Astrocyte (in vitro differentiated cells and primary cell): ENCODE data around the gene ZXDC. TPM values are rescaled to one million over a fixed set of nuclear protein-coding genes. Genes with fewer than 3 reads are reported as not detected.

Experiments used
- DNase-seq: peaks from one replicate; pipeline ENCODE4 v3.0.0-alpha.2; 2010; ENCODE audit warnings: low read depth
- FAIRE-seq: peaks from 2 replicates; lab custom pipeline; 2011; peaks lifted over from hg19 to GRCh38; lab: Jason Lieb, UNC
- H2AFZ ChIP-seq: 2 replicates; pipeline ENCODE4 v1.6.0; 2012; ENCODE audit warnings: low read depth, low read length, inconsistent platforms
- H3K27ac ChIP-seq: 2 replicates; pipeline ENCODE4 v1.5.1; 2011; ENCODE audit warnings: low read depth, low read length, inconsistent platforms
- H3K27me3 ChIP-seq: 2 replicates; pipeline ENCODE4 v1.6.0; 2011; ENCODE audit warnings: low read length, inconsistent platforms; ENCODE audit not compliant: insufficient read depth
- H3K36me3 ChIP-seq: 2 replicates; pipeline ENCODE4 v1.5.1; 2011; ENCODE audit warnings: low read length, inconsistent platforms; ENCODE audit not compliant: insufficient read depth
- H3K4me1 ChIP-seq: 2 replicates; pipeline ENCODE4 v1.5.1; 2011; ENCODE audit warnings: low read length, inconsistent platforms; ENCODE audit not compliant: insufficient read depth
- H3K4me2 ChIP-seq: 2 replicates; pipeline ENCODE4 v1.6.0; 2012; ENCODE audit warnings: low read length, inconsistent platforms
- H3K4me3 ChIP-seq: 2 replicates; pipeline ENCODE4 v1.5.1; 2011; ENCODE audit warnings: low read depth, mild to moderate bottlenecking, low read length, inconsistent platforms; ENCODE audit not compliant: insufficient read depth
- H3K79me2 ChIP-seq: 2 replicates; pipeline ENCODE4 v1.6.0; 2012; ENCODE audit warnings: mild to moderate bottlenecking, low read length, inconsistent platforms; ENCODE audit not compliant: insufficient read depth
- H3K9ac ChIP-seq: 2 replicates; pipeline ENCODE4 v1.6.0; 2012; ENCODE audit warnings: mild to moderate bottlenecking, low read length, inconsistent platforms
- H3K9me3 ChIP-seq: 2 replicates; pipeline ENCODE4 v1.5.1; 2012; ENCODE audit warnings: low read depth, mild to moderate bottlenecking, low read length, inconsistent platforms; ENCODE audit not compliant: insufficient read depth
- H4K20me1 ChIP-seq: 2 replicates; pipeline ENCODE4 v1.6.0; 2012; ENCODE audit warnings: low read length, inconsistent platforms; ENCODE audit not compliant: insufficient read depth
- H3K27ac Mint-ChIP-seq: one replicate; pipeline ENCODE4 v1.8.0; 2021; ENCODE audit warnings: mild to moderate bottlenecking, mixed read lengths; ENCODE audit not compliant: unreplicated experiment
- H3K27me3 Mint-ChIP-seq: one replicate; pipeline ENCODE4 v1.8.0; 2021; ENCODE audit warnings: low read depth, mixed read lengths; ENCODE audit not compliant: unreplicated experiment
- H3K36me3 Mint-ChIP-seq: one replicate; pipeline ENCODE4 v1.8.0; 2021; ENCODE audit warnings: low read depth, mixed read lengths; ENCODE audit not compliant: unreplicated experiment
- H3K4me1 Mint-ChIP-seq: one replicate; pipeline ENCODE4 v1.8.0; 2021; ENCODE audit warnings: low read depth, mixed read lengths; ENCODE audit not compliant: unreplicated experiment
- H3K4me3 Mint-ChIP-seq: one replicate; pipeline ENCODE4 v1.8.0; 2021; ENCODE audit warnings: mild to moderate bottlenecking, moderate library complexity, mixed read lengths; ENCODE audit not compliant: unreplicated experiment
- H3K9me3 Mint-ChIP-seq: one replicate; pipeline ENCODE4 v1.8.0; 2021; ENCODE audit warnings: mild to moderate bottlenecking, mixed read lengths; ENCODE audit not compliant: unreplicated experiment
- CTCF ChIP-seq: IDR thresholded peaks from 2 replicates; pipeline ENCODE4 v1.5.1; 2011; ENCODE audit warnings: low read depth, mild to moderate bottlenecking, inconsistent platforms, low read length, moderate library complexity; ENCODE audit not compliant: insufficient read depth
- EZH2 ChIP-seq: IDR thresholded peaks from 2 replicates; pipeline ENCODE4 v1.6.1; 2012; ENCODE audit warnings: mild to moderate bottlenecking, low read length, inconsistent platforms; ENCODE audit not compliant: insufficient read depth
- total RNA-seq: library from RNA; stranded (reverse); gene quantifications from 2 replicates; pipeline ENCODE4 v1.2.1, GENCODE V29; 2021

The ZXDC gene
- total RNA-seq, 1 donor from 2014 or later, result 19.6 TPM

- H3K4me2 ChIP-seq, result no peak overlapping the region
- H3K36me3 Mint-ChIP-seq, result no peaks in the 10 kb centered on the region
- peaks cover 69% of the 10 kb centered on the region for H3K27me3 Mint-ChIP-seq
- no peak overlapping the region for H2AFZ ChIP-seq
- H3K27ac Mint-ChIP-seq, result no peak overlapping the region
- H3K9me3 ChIP-seq, result no peaks in the 10 kb centered on the region
- no peaks in the 10 kb centered on the region for H3K36me3 ChIP-seq
- FAIRE-seq, result no peak
- no peak overlapping the region for H3K9ac ChIP-seq
- peaks cover 2% of the 10 kb centered on the region for H3K4me1 Mint-ChIP-seq
- no peak overlapping the region for H3K4me3 Mint-ChIP-seq
- DNase-seq, result no peak
- peaks cover 24% of the 10 kb centered on the region for H3K27me3 ChIP-seq
- no peak overlapping the region for H3K4me3 ChIP-seq
- H3K9me3 Mint-ChIP-seq, result peaks cover 2% of the 10 kb centered on the region
- H4K20me1 ChIP-seq, result no peaks in the 10 kb centered on the region
- no peaks in the 10 kb centered on the region for H3K4me1 ChIP-seq
- no peak overlapping the region for H3K27ac ChIP-seq
- no peaks in the 10 kb centered on the region for H3K79me2 ChIP-seq
- TF ChIP-seq EZH2 (no peak), CTCF (no peak)
These were observed 82.1 kb downstream of the ZXDC start for GRCh38 chr3:126393563-126393962.

- FAIRE-seq (no peak), DNase-seq (no peak)
- Mint-ChIP-seq H3K36me3 (no peaks in the 10 kb centered on the region), H3K4me3 (no peak overlapping the region), H3K9me3 (peaks cover 2% of the 10 kb centered on the region), H3K4me1 (peaks cover 2% of the 10 kb centered on the region), H3K27me3 (peaks cover 68% of the 10 kb centered on the region), H3K27ac (no peak overlapping the region)
- Histone ChIP-seq H3K4me3 (no peak overlapping the region), H3K4me1 (no peaks in the 10 kb centered on the region), H3K36me3 (no peaks in the 10 kb centered on the region), H3K9me3 (no peaks in the 10 kb centered on the region), H2AFZ (no peak overlapping the region), H3K27ac (no peak overlapping the region), H3K4me2 (no peak overlapping the region), H3K9ac (no peak overlapping the region), H3K27me3 (peaks cover 24% of the 10 kb centered on the region), H3K79me2 (no peaks in the 10 kb centered on the region), H4K20me1 (no peaks in the 10 kb centered on the region)
- no peak for TF ChIP-seq CTCF
- TF ChIP-seq EZH2, result no peak
These were observed 83.4 kb downstream of the ZXDC start for GRCh38 chr3:126392246-126392645.

- peaks cover 65% of the 10 kb centered on the region for H3K27me3 Mint-ChIP-seq
- no peak for TF ChIP-seq CTCF
- TF ChIP-seq EZH2, result no peak
- H3K27me3 ChIP-seq, result peaks cover 26% of the 10 kb centered on the region
- H3K9me3 Mint-ChIP-seq, result peaks cover 2% of the 10 kb centered on the region
- H3K27ac ChIP-seq, result no peak overlapping the region
- H3K4me1 ChIP-seq, result no peaks in the 10 kb centered on the region
- no peak overlapping the region for H3K27ac Mint-ChIP-seq
- no peak for DNase-seq
- no peaks in the 10 kb centered on the region for H4K20me1 ChIP-seq
- H3K9me3 ChIP-seq, result no peaks in the 10 kb centered on the region
- no peak overlapping the region for H3K4me3 ChIP-seq
- H2AFZ ChIP-seq, result no peak overlapping the region
- H3K36me3 Mint-ChIP-seq, result no peaks in the 10 kb centered on the region
- H3K4me1 Mint-ChIP-seq, result peaks cover 2% of the 10 kb centered on the region
- no peaks in the 10 kb centered on the region for H3K36me3 ChIP-seq
- no peak for FAIRE-seq
- H3K9ac ChIP-seq, result no peak overlapping the region
- H3K79me2 ChIP-seq, result no peaks in the 10 kb centered on the region
- no peak overlapping the region for H3K4me3 Mint-ChIP-seq
- H3K4me2 ChIP-seq, result no peak overlapping the region
These were observed 84.1 kb downstream of the ZXDC start for GRCh38 chr3:126391631-126392030.
